T-helper 1 cell treated with Interleukin-12 subunit alpha and Interleukin-12 subunit beta and Interleukin-4 antibody, amounts not matched to agents 30 ng/mL and 1 ng/mL, for 36 hours (primary cell): ENCODE data around the gene ST6GALNAC2. TPM values are rescaled to one million over a fixed set of nuclear protein-coding genes. Genes with fewer than 3 reads are reported as not detected.
"Not testable (repeated sequence)": the region's sequence is repeated elsewhere in the genome, so short reads cannot be mapped to it uniquely, and the experiment has no call there.

Source experiments
- intact Hi-C: fragments of 100-400 bp; cut with micrococcal nuclease; formaldehyde crosslinking; loops from one replicate; pipeline ENCODE4 v1.15.1; 2024
- total RNA-seq: library from RNA; stranded (reverse); gene quantifications from 2 replicates; pipeline ENCODE4 v1.2.3, GENCODE V29; 2022

ST6GALNAC2 gene
- total RNA-seq = not detected in 2 replicates

DNA sequence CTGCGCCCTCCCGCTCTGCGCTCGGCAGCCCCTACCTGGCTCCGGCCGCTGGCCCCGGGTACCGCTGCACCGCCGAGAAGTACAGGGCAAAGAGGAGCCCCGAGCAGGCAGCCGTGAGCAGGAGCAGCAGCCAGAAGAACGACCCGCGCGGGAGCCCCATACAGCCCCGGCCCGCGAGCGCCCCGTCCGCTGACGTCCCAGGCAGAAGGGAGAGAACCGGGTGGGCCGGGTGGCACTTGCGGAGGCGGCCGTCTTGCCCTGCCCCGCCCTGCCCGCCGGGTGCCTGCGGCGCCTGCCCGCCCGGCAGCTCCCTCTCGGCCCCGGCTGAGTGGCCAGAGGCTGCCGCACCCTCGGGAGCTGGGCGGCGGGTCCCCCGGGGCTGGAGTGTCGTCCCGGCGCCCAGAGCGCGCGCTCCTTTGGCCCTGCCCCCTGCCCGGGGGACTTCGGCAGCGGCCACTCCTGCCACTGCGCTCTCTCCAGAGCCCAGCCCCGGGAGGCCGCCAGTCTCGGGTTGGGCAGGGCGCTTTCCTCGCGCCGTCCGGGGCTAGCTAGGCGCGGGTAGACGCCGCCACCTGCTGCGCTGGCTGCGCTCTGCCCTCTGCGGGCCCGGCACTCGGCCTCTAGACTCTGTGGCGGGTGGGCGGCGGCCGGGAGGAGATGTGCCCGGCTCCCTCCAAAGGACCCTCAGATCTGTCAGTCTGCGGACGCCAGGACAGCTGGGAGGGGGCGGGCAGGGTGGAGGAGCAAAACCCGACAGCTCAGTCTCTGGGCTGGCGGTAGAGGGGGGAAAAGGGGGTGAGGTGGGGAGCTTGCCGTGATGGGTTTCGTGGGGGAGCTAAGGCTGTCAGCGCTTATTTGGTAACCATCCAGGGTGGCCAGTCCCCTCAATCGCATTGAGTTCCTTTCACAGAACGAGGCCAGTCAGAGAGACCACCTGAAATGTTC lies at the start of gene ST6GALNAC2:
TSS of gene ST6GALNAC2 (minus strand) at position 212 of the 945 bp plus-strand sequence. CDS start at position 160, 52 bp downstream.
- intact Hi-C loops = loop anchor here (2.0 kb wide), 1 partner anchor 63 kb away; no protein-coding TSS in a partner anchor

DNA sequence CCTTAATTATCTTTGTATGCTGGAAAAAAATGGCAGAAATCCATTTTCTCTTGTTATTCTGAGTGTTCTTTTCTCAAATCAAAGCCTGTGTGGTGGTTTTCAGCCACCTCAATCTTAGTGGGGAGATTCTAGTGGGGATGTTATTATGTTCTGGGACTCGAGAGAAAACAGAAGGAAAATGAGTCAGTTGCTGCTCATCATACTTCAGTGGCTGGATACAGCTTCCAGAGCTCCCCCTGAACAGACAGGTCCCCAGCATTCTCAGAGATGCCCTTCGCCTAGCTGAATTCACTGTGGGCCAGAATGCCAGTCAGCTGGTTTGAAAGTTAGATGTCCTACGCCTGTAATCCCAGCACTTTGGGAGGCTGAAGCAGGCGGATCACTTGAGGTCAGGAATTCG lies 49.4 kb upstream of the ST6GALNAC2 start:
- intact Hi-C loops = no loop called here

DNA sequence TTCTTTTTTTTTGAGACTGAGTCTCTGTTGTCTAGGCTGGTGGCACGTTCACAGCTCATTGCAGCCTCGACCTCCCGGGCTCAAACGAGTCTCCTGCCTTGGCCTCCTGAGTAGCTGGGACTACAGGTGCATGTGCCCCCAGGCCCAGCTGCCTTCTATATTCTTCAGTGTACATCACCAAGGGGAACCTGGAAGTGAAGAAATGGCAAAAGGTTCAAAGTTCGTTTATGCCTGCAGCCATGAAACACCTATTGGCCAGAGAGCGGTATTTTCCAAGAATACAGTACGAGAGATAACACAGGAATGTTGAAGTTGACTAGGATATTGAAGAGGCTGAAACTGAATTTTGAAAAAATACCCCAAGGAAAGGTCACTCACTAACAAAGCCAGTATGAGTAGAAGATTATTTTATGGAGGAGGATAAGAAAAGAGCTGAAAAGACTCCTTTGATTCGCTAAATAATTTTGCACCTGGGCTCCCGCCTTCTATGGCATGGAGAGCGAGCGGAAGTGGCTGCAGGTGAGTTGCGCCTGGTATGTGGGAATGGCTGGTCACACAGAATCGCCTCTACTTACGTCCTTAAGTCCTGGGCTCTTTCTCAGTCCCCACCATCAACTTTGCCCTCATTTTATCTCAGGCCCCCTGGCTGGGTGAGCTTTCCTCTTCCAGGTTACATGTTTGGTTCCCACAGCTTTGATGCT lies 48.1 kb upstream of the ST6GALNAC2 start:
- intact Hi-C loops = no loop called here

DNA sequence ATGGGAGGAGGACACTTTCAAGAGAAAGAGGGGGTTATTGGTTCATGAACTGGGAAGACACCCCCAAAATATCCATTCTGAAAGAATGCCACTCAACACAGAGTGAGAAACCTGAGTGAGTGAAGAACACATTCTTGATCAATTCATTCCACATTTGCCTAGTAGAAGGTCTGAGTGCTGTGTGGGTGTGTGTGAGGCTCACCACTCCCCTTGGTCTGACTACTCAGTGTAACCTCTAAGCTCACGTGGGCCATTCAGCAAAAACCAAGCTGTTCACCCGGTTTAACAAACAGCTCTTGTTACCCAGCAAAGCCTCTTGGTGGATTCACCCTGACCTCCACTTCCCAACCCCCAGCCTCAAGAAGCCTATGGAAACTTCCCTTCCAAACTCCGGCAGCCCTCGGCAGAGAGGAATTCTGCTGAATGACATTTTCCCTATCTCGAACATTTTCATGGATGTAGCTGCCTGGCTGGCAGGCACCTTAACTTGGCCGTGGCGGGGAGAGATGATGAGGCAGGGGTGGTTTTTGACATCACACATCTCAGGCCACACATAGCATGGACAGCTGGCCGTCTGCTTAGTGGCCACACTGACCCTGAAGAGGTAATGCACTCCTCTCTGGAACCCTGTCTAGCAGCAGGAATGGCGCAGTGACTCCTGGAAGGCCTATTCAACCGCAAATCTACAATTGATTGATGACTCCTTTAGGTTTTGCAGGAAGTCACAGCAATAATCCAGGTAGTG lies 46.3 kb upstream of the ST6GALNAC2 start:
- intact Hi-C loops = no loop called here

DNA sequence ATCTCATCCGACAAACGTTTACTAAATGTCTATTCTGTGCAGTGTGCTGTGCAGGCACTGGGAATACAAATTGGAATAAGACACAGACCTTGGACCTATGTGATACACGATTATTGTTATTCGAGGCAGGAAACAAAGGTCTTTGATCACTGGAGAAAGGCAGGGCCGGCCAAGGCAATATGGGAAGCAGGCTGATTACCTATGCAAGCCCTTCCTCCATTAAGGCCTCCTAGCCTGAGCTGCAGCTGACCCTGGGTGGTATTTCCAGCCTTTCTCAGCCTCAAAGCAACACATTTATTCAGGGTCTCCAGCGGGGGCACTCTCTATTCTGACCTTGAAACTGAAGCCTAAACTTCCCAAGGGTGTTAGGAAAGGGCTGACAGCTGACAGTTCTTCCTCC lies 44.5 kb upstream of the ST6GALNAC2 start:
- intact Hi-C loops = no loop called here

DNA sequence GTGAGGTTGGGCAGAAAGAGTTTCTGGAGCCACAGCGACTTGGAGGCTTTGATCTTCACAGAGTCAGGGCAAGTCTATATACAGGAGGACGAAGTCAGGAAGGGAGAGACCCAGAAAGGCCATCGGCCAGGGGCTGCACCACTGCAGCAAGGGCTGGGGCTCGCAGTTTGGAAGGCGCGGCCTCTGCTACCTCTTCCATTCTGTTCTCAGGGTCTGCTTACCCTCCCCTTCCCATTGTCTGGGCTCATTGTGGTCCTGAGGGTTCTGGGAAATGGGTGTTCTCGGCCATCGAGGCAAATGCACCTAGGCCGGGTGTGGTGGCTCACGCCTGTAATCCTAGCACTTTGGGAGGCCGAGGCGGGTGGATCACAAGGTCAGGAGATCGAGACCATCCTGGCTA lies 41.9 kb upstream of the ST6GALNAC2 start:
- intact Hi-C loops = no loop called here

DNA sequence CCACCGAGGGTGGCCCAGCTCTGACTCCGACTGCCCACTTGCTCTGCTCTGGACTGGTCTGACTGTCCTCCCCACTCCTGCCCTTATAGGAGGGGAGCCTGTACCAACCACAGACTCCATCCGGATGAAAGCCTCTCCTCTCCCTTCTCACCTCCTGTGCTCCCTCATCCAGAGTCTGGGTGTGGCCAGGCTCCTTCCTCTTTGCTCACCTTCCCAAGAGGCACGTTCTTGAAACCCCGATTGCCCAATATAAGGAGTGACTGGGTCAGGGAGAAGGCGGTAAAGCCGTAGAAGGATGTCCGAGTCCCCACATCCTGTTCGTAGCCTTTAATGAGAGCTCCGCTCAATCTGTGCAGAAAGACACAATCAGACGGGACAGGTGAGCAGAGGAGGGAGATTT lies 40.8 kb upstream of the ST6GALNAC2 start:
- intact Hi-C loops = no loop called here

DNA sequence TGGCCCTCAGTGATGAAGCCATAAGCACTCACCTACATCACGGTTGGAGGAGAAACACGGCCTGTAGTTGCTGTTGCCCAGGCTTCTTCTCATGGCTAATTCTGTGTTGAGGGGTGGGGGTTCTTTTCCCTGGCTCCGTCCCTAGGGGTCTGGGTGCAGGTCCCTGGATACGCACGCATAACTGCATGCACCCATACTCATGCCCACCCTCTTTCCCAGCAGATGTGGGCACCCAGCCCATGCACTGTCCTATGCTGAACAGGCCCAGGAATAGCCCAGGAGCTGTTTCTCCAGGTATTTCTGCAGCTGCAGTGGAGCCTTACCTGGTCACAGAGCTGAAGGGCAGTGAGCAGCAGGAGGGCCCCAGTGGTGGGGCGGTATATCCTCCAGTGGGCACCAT lies 39.8 kb upstream of the ST6GALNAC2 start:
- intact Hi-C loops = no loop called here

DNA sequence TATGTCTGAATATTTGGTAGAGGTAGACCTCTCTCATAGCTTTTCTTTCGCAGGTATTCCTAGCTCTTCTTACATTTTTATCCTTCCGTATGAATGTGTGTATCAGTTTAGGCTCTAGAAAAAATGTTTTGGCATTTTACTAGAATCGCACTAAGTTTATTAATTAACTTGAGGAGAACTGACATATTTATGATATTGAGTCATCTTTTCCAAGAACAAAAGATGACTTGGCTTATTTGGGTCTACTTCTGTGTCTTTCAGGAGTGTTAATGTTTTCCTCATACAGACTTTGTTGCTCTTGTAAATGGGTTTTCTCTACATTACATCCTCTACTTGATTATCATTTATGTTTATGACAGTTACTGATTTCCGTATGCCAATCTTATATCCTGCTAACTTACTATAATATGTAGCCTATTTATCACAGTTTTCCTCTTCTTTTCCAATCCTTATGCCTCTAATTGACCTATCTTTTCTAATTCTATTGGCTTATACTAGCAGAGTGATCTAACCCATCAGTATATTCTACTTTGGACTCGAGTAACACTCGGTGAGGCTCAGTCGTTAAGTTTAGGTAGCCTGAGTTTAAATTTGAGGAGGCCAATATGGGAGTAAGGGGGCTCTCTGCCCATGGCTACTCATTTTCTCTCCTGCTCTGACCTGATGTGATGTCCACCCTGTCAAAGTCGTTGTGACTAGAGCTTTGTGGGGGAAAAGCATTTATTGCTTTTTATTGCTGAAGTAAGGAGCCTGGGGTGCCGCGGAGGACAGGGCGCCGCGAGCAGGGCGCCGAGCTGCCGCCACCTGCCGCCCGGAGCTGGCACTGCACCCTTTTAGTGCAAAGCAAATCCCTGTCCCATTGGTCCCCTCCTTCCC lies 37.8 kb upstream of the ST6GALNAC2 start:
- intact Hi-C loops = loop anchor here (1.0 kb wide), 4 partner anchors 58 to 157 kb away; no protein-coding TSS in a partner anchor

DNA sequence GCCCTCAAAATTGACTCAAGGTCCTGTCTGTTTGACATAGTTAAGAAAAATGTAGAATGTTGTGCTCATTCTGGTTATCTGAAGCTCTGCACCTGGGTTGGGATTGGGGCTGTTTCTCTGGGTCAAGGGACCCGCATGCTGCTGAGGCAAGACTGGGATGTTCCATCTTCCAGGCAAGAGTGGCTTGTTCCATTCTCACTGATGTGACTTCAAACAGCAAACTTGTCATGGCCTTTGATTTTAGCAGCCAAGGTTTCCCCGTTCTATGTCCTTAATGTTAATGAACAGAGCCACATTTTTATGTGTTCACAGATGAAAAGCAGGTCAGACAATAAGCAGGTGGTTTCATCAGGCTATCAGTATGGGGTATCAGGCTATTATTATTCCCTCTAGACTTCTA lies 32.2 kb upstream of the ST6GALNAC2 start:
- intact Hi-C loops = no loop called here

DNA sequence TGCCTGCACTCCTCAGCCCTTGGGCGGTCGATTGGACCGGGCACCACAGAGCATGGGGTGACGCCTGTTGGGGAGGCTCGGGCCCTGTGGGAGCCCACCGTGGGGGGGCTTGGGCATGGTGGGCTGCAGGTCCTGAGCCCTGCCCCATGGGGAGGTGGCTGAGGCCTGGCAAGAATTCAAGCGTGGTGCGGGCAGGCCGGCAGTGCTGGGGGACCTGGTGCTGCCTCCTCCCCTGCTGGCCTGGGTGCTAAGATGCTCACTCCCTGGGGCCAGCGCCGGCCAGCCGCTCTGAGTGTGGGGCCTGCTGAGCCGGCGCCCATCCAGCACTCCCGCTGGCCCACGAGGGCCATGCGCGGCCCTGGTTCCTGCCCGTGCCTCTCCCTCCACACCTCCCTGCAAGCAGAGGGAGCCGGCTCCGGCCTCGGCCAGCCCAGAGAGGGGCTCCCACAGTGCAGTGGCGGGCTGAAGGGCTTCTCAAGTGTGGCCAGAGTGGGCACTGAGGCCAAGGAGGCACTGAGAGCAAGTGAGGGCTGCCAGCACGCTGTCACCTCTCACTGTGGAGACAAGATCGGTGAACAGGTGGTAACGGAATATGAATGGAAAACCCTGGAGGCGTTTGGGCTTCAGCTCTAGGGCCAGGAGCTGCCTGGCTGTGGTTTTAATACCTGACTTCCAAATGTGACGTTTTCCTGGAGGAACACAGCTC lies 29.4 kb upstream of the ST6GALNAC2 start:
- intact Hi-C loops = no loop called here

DNA sequence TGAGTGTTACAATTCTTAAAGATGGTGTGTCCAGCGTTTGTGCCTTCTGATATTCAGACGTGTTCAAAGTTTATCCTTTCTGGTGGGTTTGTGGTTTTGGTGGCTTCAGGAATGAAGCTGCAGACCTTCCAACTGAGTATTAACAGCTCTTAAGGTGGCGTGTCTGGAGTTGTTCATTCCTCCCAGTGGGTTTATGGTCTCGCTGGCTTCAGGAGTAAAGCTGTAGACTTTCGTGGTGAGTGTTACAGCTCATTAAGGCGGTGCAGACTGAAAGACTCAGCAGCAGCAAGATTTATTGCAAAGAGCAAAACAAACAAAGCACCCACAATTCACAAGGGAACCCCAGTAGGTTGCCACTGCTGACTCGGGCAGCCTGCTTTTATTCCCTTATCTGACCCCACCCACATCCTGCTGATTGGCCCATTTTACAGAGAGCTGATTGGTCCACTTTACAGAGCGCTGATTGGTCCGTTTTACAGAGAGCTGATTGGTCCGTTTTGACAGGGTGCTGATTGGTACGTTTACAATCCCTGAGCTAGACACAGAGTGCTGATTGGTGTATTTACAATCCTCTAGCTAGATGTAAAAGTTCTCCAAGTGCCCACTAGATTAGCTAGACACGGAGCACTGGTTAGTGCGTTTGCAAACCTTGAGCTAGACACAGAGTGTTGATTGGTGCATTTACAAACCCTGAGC lies 28.6 kb upstream of the ST6GALNAC2 start:
- intact Hi-C loops = not testable (repeated sequence)

DNA sequence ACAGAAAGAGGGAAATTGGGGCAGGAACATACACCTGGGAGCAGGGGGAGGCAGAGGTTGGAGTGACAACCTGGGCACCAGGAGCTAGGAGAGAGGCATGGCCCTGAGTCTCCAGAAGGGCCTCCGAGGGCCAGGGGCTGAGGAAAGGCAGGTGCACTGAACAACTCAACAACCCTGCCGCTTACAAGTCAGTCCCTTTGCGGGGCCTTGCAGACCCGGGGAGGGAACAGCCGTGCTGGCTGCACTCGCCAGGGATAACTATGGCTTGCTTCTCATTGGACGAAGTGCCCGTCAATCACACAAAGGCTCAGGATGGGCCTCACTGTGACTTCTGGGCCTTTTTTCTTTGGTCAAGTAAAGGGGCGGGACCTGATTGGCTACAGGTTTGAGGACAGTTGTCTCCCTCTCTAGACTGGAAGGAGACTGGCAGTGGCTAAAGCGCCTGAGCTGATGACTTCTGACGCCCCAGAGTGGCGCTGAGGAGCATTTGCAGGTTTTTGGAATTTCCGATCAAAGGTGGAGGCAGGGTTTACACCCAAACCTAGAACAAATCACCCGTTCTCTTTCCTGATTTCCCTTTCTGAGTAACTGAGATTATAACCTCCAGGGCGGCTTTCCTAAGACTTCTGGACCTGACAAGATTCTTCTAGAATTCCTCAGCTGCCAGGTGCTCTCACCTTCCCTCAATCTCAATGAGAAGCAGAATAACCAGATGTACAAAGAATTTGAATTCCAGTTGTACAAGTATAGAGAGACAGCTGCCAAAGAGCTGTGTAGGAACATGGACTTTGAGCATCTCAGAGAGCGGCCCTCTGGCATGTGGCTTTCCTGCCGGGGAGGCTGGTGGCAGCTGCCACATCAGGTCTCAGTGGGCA lies 27.6 kb upstream of the ST6GALNAC2 start:
- intact Hi-C loops = no loop called here

DNA sequence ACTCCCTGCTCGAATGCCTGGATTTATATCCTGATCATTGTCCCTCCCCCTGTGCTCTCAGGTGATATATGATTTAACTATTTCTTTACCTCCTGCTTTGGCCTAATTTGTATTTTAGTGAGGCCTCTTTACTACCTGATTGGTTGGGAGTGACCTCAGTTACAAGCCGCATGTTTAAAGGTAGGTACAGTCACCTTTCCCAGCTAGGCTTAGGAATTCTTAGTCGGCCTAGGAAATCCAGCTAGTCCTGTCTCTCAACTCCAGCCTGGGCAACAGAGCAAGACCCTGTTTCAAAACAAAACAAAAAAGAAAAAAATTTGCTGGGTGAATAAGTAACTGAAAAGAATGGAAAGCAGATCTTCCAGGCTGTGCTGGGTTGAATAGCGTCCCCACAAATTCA lies 26.8 kb upstream of the ST6GALNAC2 start:
- intact Hi-C loops = no loop called here

DNA sequence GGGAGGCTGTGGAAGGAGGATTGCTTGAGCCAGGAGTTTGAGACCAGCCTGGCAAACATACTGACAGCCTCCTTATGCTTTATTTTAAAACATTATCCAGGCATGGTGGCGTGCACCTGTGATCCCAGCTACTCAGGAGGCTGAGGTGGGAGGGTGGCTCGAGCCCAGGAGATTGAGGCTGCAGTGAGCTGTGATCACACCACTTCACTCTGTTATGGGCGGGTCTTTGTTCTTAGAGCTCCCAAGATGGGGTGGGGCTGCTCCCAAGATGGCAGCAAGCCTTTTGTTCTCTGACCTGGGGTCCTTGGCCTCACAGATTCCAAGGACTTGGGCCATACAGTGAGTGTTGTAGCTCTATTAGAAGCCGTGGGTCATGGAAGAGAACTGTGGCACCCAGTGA lies 26.1 kb upstream of the ST6GALNAC2 start:
- intact Hi-C loops = no loop called here

DNA sequence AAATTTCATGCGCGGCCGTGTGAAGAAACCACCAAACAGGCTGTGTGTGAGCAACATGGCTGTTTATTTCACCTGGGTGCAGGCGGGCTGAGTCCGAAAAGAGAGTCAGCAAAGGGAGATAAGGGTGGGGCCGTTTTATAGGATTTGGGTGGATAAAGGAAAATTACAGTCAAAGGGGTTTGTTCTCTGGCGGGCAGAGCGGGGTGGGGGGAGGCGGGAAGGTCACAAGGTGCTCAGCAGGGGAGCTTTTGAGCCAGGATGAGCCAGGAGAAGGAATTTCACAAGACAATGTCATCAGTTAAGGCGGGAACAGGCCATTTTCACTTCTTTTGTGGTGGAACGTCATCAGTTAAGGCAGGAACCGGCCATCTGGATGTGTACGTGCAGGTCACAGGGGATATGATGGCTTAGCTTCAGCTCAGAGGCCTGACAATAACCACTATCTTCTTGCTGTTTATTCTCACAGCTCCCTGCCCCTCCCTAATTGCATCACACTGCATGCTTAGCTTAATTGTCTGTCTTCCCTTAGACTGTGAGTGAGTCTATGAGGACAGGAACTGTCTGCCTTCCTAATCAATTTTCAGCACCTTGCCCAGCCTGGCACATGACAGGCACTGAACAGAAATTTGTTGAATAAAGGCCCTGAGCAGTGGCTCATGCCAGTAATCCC lies 25.6 kb upstream of the ST6GALNAC2 start:
- intact Hi-C loops = not testable (repeated sequence)

DNA sequence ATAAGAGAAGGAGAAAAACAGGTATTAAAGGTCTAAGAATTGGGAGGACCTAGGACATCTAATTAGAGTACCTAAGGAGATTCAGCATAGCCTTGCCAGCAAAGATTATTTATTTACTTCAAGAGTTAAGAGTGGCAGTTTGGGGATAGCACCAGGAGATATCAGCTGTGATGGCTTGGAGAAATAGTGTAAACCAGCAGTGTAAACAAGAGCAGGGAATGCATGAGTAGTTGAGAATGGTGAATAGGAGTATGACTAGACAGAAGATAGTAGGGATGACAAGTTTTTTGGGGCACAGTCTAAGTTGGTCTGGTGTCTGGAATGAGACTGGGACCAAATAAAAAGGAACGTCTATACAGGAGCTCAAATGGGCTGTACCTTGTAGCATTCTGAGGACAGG lies 21.0 kb upstream of the ST6GALNAC2 start:
- intact Hi-C loops = not testable (repeated sequence)

DNA sequence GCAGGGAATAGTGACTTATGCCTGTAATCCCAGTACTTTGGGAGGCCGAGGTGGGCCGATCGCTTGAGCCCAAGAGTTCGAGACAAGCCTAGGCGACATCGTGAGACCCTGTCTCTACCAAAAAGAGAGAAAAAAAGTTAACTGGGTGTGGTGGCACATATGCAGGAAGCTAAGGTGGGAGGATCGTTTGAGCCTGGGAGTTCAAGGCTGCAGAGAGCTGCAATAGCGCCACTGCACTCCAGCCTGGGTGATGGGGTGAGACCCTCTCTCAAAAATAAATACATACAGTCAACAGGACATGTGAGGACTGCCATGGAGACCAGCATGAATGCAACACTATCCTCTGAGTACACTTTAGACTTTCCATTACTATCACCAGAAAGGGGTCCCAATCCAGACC lies 15.4 kb upstream of the ST6GALNAC2 start:
- intact Hi-C loops = no loop called here
